WI38 (cell line): Measurements from ENCODE around the gene IFT57.

Source experiments
- H3K4me3 ChIP-seq: 2 replicates; pipeline ENCODE4 v1.5.1; 2011; ENCODE audit warnings: low read depth, mild to moderate bottlenecking, control low read depth, low read length
- CTCF ChIP-seq: IDR thresholded peaks from 2 replicates; pipeline ENCODE4 v1.5.1; 2012; ENCODE audit warnings: low read depth, mild to moderate bottlenecking, control low read depth, low read length

Gene IFT57

GRCh38 chr3:108243243-108243642 lies 21.0 kb upstream of the IFT57 start:
- H3K4me3 ChIP-seq = no peak overlapping the region
- no peak for TF ChIP-seq CTCF

- TF ChIP-seq CTCF = no peak
- no peak overlapping the region for H3K4me3 ChIP-seq
These were observed 20.6 kb upstream of the IFT57 start for GRCh38 chr3:108242776-108243175.

DNA sequence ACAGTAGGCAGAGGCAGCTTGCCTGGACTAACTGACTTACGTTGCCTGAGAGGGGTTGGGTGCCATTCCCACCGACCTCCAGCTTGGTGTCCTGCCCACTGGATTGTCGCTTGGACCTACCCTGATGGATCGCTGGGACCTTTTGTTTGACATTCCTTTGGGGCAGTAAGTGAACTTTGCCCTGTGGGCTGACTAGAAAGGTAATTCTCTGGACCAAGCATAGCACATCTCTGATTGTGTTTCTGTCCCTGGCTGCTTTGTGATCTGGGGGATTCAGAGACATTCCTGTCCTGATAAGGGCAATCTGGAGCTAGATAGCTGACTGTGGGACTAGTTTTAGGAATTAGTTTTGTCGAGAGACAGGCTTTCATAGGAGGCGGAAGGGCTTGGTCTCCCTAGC lies 19.5 kb upstream of the IFT57 start:
- TF ChIP-seq CTCF = no peak
- H3K4me3 ChIP-seq = no peak overlapping the region

DNA sequence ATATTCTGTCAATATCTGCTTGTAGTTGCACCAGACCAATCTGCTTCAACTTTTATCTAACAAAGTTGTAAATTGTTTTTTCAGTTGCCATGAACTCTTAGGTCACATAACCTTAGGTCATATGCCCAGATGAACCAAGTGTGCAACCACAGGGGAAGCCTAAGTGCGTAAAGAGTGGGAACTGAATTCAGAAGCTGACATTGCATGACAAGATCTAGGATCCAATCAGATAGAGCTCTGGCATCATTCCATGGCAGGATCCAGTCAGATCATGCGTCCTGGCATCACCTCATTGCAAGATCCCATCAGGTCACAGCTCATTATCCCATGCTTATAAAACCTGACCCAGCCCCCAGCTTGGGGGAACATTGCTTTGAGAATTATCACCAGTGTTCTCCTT lies 18.9 kb upstream of the IFT57 start:
- H3K4me3 ChIP-seq = no peak overlapping the region
- TF ChIP-seq CTCF = no peak

DNA sequence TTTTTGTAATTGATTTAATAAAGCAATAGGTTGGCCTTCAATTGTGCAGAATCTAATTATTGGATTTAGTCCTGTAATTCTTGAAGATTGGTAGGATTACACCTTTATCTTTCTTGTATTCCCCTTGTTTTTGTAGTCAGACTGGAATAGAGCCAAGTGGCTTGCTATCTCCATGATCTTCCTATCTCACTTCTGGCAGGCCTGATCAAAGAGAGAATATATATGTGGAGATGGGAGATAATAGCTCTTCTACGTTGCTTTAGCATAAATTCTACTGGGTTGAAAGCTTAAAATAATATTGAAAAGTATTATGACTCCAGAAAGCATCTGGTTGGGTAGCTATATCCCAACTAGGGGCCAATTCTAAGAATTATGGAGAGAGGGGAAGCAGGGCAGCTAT lies 16.9 kb upstream of the IFT57 start:
- no peak for TF ChIP-seq CTCF
- no peak overlapping the region for H3K4me3 ChIP-seq

- H3K4me3 ChIP-seq = no peak overlapping the region
- TF ChIP-seq CTCF = no peak
These were observed 13.1 kb upstream of the IFT57 start for GRCh38 chr3:108235290-108235689.

DNA sequence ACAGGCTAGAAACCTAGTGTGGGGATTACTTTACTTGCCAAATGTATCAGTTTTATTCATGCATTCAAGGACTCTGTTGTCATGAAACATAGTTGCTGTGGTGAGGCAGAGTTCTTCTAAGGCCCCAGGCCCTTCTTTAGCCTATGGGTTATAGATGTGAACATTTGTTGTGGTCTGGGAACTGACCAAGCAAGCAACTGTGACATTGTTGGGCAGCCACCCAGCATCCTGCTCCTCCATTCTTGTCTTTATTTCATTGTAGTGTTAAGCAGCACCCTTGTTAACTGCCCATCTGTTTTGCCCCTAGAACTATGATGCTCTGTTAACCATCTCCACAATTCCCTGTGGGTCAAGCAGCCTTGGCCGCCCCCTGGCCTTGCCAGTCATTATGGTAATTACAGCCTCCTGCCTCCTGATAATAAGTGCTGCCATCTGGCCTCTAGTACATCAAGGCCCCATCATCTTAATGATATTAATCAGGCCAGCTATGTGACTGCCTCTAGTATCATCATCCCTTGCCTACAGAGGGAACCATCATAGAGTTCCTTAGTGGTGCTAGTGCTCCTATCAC lies 12.2 kb upstream of the IFT57 start:
- H3K4me3 ChIP-seq = no peak overlapping the region
- TF ChIP-seq CTCF = no peak
